C4-2B (cell line): Measurements from ENCODE around the gene GPATCH4.

Experiments used
- CTCF ChIP-seq: fragments of 450-650 bp; conservative IDR thresholded peaks from 2 replicates; pipeline ENCODE4 v1.5.1; 2017; ENCODE audit warnings: mild to moderate bottlenecking
- ZFX ChIP-seq: fragments of 450-650 bp; IDR thresholded peaks from 2 replicates; pipeline ENCODE4 v1.6.1; 2017

DNA sequence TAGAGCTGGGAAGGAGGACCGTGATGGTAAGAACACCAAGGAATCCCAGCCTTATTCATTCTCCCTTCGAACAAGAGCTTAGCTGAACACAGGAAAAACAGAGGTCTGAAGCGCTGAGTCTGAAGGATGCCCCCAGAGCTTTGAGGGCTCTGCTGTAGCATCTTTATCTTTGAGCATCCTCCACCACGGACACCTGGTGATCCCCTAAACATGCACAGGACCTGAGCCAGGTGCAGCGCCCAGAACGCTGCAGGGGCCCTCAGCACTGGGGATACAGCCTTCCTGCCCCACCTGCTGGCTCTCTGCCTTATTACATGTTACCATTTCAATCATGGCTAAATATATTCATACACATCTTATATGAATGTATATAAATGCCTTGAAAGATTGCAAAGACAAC is 7.7 kb upstream of the GPATCH4 start:
- no peak; the same call in none of the 2 replicates for TF ChIP-seq CTCF
- TF ChIP-seq ZFX = no peak
